Measurements from ENCODE around the gene CERK.

Gene CERK

GRCh38 chr22:46641811-46642266 is 96.2 kb downstream of the CERK start:
- Histone ChIP-seq H3K36me3 (ENCODE audit: insufficient read depth) (no peaks in the 10 kb centered on the region), H3K4me2 (no peak overlapping the region), H3K79me2 (ENCODE audit: insufficient read depth, low read depth) (no peaks in the 10 kb centered on the region), H3K4me3 (IDR thresholded peaks at IDR 0.05; ENCODE audit: insufficient read depth, low read depth, low read length) (no peak overlapping the region), H3K27me3 (ENCODE audit: insufficient read depth, low read depth) (no peaks in the 10 kb centered on the region), H4K20me1 (ENCODE audit: insufficient read depth) (no peaks in the 10 kb centered on the region), H3K27ac (no peak overlapping the region), H3K9ac (no peak overlapping the region), H2AFZ (ENCODE audit: low read depth) (no peak overlapping the region), H3K4me1 (ENCODE audit: low read depth, poor library complexity, severe bottlenecking) (no peaks in the 10 kb centered on the region)
- TF ChIP-seq CTCF (conservative IDR thresholded peaks at IDR 0.05; ENCODE audit: low read depth, low read length): no peak

- Histone ChIP-seq H3K27me3 (ENCODE audit: insufficient read depth, low read depth) (no peaks in the 10 kb centered on the region), H3K4me1 (ENCODE audit: low read depth, poor library complexity, severe bottlenecking) (no peaks in the 10 kb centered on the region), H3K4me3 (IDR thresholded peaks at IDR 0.05; ENCODE audit: insufficient read depth, low read depth, low read length) (no peak overlapping the region), H3K4me2 (no peak overlapping the region), H3K79me2 (ENCODE audit: insufficient read depth, low read depth) (no peaks in the 10 kb centered on the region), H3K27ac (no peak overlapping the region), H3K9ac (no peak overlapping the region), H3K36me3 (ENCODE audit: insufficient read depth) (no peaks in the 10 kb centered on the region), H4K20me1 (ENCODE audit: insufficient read depth) (no peaks in the 10 kb centered on the region), H2AFZ (ENCODE audit: low read depth) (no peak overlapping the region)
- TF ChIP-seq CTCF (conservative IDR thresholded peaks at IDR 0.05; ENCODE audit: low read depth, low read length): no peak
Measured at GRCh38 chr22:46640293-46641055, 97.6 kb downstream of the CERK start.

GRCh38 chr22:46639843-46640242 is 98.2 kb downstream of the CERK start:
- Histone ChIP-seq H3K27me3 (ENCODE audit: insufficient read depth, low read depth) (no peaks in the 10 kb centered on the region), H3K4me1 (ENCODE audit: low read depth, poor library complexity, severe bottlenecking) (no peaks in the 10 kb centered on the region), H3K27ac (no peak overlapping the region), H3K79me2 (ENCODE audit: insufficient read depth, low read depth) (no peaks in the 10 kb centered on the region), H4K20me1 (ENCODE audit: insufficient read depth) (no peaks in the 10 kb centered on the region), H2AFZ (ENCODE audit: low read depth) (no peak overlapping the region), H3K4me2 (no peak overlapping the region), H3K9ac (no peak overlapping the region), H3K36me3 (ENCODE audit: insufficient read depth) (no peaks in the 10 kb centered on the region), H3K4me3 (IDR thresholded peaks at IDR 0.05; ENCODE audit: insufficient read depth, low read depth, low read length) (no peak overlapping the region)
- no peak for TF ChIP-seq CTCF (conservative IDR thresholded peaks at IDR 0.05; ENCODE audit: low read depth, low read length)

- no peaks in the 10 kb centered on the region for H3K79me2 ChIP-seq (ENCODE audit: insufficient read depth, low read depth)
- TF ChIP-seq CTCF (conservative IDR thresholded peaks at IDR 0.05; ENCODE audit: low read depth, low read length): no peak
- H3K36me3 ChIP-seq (ENCODE audit: insufficient read depth): no peaks in the 10 kb centered on the region
- no peak overlapping the region for H3K4me3 ChIP-seq (IDR thresholded peaks at IDR 0.05; ENCODE audit: insufficient read depth, low read depth, low read length)
- H3K9ac ChIP-seq: no peak overlapping the region
- H3K27me3 ChIP-seq (ENCODE audit: insufficient read depth, low read depth): no peaks in the 10 kb centered on the region
- no peaks in the 10 kb centered on the region for H3K4me1 ChIP-seq (ENCODE audit: low read depth, poor library complexity, severe bottlenecking)
- no peak overlapping the region for H3K4me2 ChIP-seq
- no peak overlapping the region for H2AFZ ChIP-seq (ENCODE audit: low read depth)
- no peaks in the 10 kb centered on the region for H4K20me1 ChIP-seq (ENCODE audit: insufficient read depth)
- no peak overlapping the region for H3K27ac ChIP-seq
Measured at GRCh38 chr22:46638601-46639431, 99.2 kb downstream of the CERK start.
